ENCODE results near the gene LGR5. TPM values are rescaled to one million over a fixed set of nuclear protein-coding genes. Genes with fewer than 3 reads are reported as not detected.

The LGR5 gene
- total RNA-seq, 2 experiments from 2014 or later: not detected

- H3K4me3 Mint-ChIP-seq: no peak overlapping the region
- no peaks in the 10 kb centered on the region for H3K4me1 Mint-ChIP-seq (ENCODE audit: low read depth)
- Histone ChIP-seq H3K9me3 (ENCODE audit: control insufficient read depth in 1 of 2, insufficient read depth in 1 of 2, low read length in 2 of 2) (no peaks in the 10 kb centered on the region), H3K4me3 (ENCODE audit: low read length) (no peak overlapping the region), H3K36me3 (ENCODE audit: insufficient read depth, low read length) (no peaks in the 10 kb centered on the region), H3K27ac (ENCODE audit: low read depth in 1 of 2, low read length in 2 of 2) (no peak overlapping the region), H3K27me3 (ENCODE audit: control insufficient read depth in 1 of 2, insufficient read depth in 2 of 2, low read length in 2 of 2) (no peaks in the 10 kb centered on the region), H3K4me1 (ENCODE audit: insufficient read depth, low read length) (no peaks in the 10 kb centered on the region)
- intact Hi-C loops (cut with DNase I, micrococcal nuclease): no loop called here
- no peak overlapping the region for H3K27ac Mint-ChIP-seq
- no peaks in the 10 kb centered on the region for H3K9me3 Mint-ChIP-seq
- no peaks in the 10 kb centered on the region for H3K36me3 Mint-ChIP-seq (ENCODE audit: low read depth)
- ATAC-seq (ENCODE audit: poor library complexity) (no peak), DNase-seq (no peak)
- POLR2A ChIA-PET: no interaction called here
- no peak for TF ChIP-seq CTCF (IDR thresholded peaks at IDR 0.05)
- CTCF ChIA-PET: interaction anchor here (0.6 kb wide), 1 partner anchor 12 kb away, joined by 3 read pairs; no protein-coding TSS in a partner anchor
- H3K27me3 Mint-ChIP-seq: no peaks in the 10 kb centered on the region
Measured at GRCh38 chr12:71548893-71549292, 109.3 kb downstream of the LGR5 start.

- POLR2A ChIA-PET: no interaction called here
Measured at GRCh38 chr12:71551529-71551928, 111.9 kb downstream of the LGR5 start.

GRCh38 chr12:71552728-71553501 lies 113.3 kb downstream of the LGR5 start:
- no peaks in the 10 kb centered on the region for H3K27me3 Mint-ChIP-seq
- no peaks in the 10 kb centered on the region for H3K9me3 ChIP-seq (ENCODE audit: control insufficient read depth in 1 of 2, insufficient read depth in 1 of 2, low read length in 2 of 2)
- no peaks in the 10 kb centered on the region for H3K36me3 Mint-ChIP-seq (ENCODE audit: low read depth)
- no peaks in the 10 kb centered on the region for H3K9me3 Mint-ChIP-seq
- no peaks in the 10 kb centered on the region for H3K4me1 ChIP-seq (ENCODE audit: insufficient read depth, low read length)
- no peak overlapping the region for H3K4me3 Mint-ChIP-seq
- DNase-seq (no peak), ATAC-seq (ENCODE audit: poor library complexity) (no peak)
- H3K27ac Mint-ChIP-seq: no peak overlapping the region
- POLR2A ChIA-PET: no interaction called here
- H3K27ac ChIP-seq (ENCODE audit: low read depth in 1 of 2, low read length in 2 of 2): no peak overlapping the region
- H3K36me3 ChIP-seq (ENCODE audit: insufficient read depth, low read length): no peaks in the 10 kb centered on the region
- H3K27me3 ChIP-seq (ENCODE audit: control insufficient read depth in 1 of 2, insufficient read depth in 2 of 2, low read length in 2 of 2): no peaks in the 10 kb centered on the region
- H3K4me3 ChIP-seq (ENCODE audit: low read length): no peak overlapping the region
- TF ChIP-seq CTCF (IDR thresholded peaks at IDR 0.05): no peak
- CTCF ChIA-PET: no interaction called here
- no peaks in the 10 kb centered on the region for H3K4me1 Mint-ChIP-seq (ENCODE audit: low read depth)
- intact Hi-C loops (cut with DNase I, micrococcal nuclease): loop anchor here in 1 of 2 experiments (10.0 kb wide), 1 partner anchor 138 kb away; no protein-coding TSS in a partner anchor

More at GRCh38 chr12:71551529-71551928, 111.9 kb downstream of the LGR5 start:
- Histone ChIP-seq H3K36me3 (ENCODE audit: insufficient read depth, low read length) (no peaks in the 10 kb centered on the region), H3K4me3 (ENCODE audit: low read length) (no peak overlapping the region), H3K27me3 (ENCODE audit: control insufficient read depth in 1 of 2, insufficient read depth in 2 of 2, low read length in 2 of 2) (no peaks in the 10 kb centered on the region), H3K4me1 (ENCODE audit: insufficient read depth, low read length) (no peaks in the 10 kb centered on the region), H3K27ac (ENCODE audit: low read depth in 1 of 2, low read length in 2 of 2) (no peak overlapping the region), H3K9me3 (ENCODE audit: control insufficient read depth in 1 of 2, insufficient read depth in 1 of 2, low read length in 2 of 2) (no peaks in the 10 kb centered on the region)
- no peak for DNase-seq
- CTCF ChIA-PET: no interaction called here
- intact Hi-C loops (cut with DNase I, micrococcal nuclease): loop anchor here in 1 of 2 experiments (10.0 kb wide), 1 partner anchor 137 kb away; no protein-coding TSS in a partner anchor
- ATAC-seq (ENCODE audit: poor library complexity): no peak
- H3K36me3 Mint-ChIP-seq (ENCODE audit: low read depth): no peaks in the 10 kb centered on the region
- H3K9me3 Mint-ChIP-seq: no peaks in the 10 kb centered on the region
- H3K27me3 Mint-ChIP-seq: no peaks in the 10 kb centered on the region
- no peak for TF ChIP-seq CTCF (IDR thresholded peaks at IDR 0.05)
- H3K27ac Mint-ChIP-seq: no peak overlapping the region
- H3K4me3 Mint-ChIP-seq: no peak overlapping the region
- no peaks in the 10 kb centered on the region for H3K4me1 Mint-ChIP-seq (ENCODE audit: low read depth)

Measured in CD4-positive, alpha-beta T cell (primary cell).